ENCODE measurements around the gene FIGN.

GRCh38 chr2:163605779-163606178 lies 130.0 kb downstream of the FIGN start:
- TF ChIP-seq RFX7 (CRISPR knock-in tag; IDR thresholded peaks at IDR 0.05) (no peak), ZNF274 (IDR thresholded peaks at IDR 0.05; ENCODE audit: borderline replicate concordance, low read depth, low read length) (no peak), IRF2 (CRISPR knock-in tag; IDR thresholded peaks at IDR 0.05) (no peak), CTCF (IDR thresholded peaks at IDR 0.05 in 2 of 3, conservative IDR thresholded peaks at IDR 0.05 in 1 of 3; ENCODE audit: insufficient read depth in 2 of 3, low read depth in 1 of 3, low read length in 3 of 3) (no peak), ZNF586 (CRISPR knock-in tag; conservative IDR thresholded peaks at IDR 0.05) (no peak), CBX1 (IDR thresholded peaks at IDR 0.05; ENCODE audit: low read depth) (no peak)

Measured in K562 (cell line).